ENCODE data around the gene SPNS1. TPM values are rescaled to one million over a fixed set of nuclear protein-coding genes. Genes with fewer than 3 reads are reported as not detected.
"Not testable (repeated sequence)": the region's sequence is repeated elsewhere in the genome, so short reads cannot be mapped to it uniquely, and the experiment has no call there.

The SPNS1 gene
- polyA plus RNA-seq, 12 donors = 17.3 to 29.0 (median 20.6) TPM; not detected in 1

DNA sequence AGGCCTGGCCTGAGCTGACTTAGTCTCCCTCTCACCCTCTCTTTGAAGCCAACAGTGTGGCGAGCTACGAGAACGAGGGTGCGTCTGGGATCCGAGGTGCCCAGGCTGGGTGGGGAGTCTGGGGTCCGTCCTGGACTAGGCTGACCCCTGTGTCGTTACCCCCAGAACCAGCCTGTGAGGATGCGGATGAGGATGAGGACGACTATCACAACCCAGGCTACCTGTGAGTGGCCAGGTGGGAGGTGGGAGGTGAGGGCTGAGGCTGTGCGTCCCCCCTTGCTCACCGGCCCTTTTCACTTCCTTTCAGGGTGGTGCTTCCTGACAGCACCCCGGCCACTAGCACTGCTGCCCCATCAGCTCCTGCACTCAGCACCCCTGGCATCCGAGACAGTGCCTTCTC lies 11.9 kb downstream of the SPNS1 start:
- DNase-seq = no peak

- no peak for DNase-seq
These were observed 12.7 kb downstream of the SPNS1 start for GRCh38 chr16:28987170-28987853.

DNA sequence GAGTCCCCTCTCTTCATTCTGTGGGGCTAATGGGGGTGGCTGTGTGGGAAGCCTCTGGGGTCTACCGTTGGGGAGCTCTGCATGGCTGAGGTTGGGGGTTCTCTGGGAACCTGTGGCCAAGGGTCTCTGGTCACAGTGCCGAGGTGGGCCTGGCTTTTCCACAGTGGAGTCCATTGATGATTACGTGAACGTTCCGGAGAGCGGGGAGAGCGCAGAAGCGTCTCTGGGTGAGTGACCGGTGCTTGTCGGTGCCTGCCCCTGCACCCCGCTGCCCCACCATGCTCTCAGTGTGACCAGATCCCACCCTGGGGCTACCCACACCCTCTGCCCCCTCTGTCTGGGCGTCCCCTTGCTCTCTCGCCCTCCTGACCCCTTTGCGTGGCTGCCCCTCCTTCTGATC lies 14.8 kb downstream of the SPNS1 start:
- no peak for DNase-seq

- no peak for DNase-seq
These were observed 15.9 kb downstream of the SPNS1 start for GRCh38 chr16:28990375-28991040.

GRCh38 chr16:28991687-28992086 lies 17.1 kb downstream of the SPNS1 start:
- DNase-seq = no peak

DNA sequence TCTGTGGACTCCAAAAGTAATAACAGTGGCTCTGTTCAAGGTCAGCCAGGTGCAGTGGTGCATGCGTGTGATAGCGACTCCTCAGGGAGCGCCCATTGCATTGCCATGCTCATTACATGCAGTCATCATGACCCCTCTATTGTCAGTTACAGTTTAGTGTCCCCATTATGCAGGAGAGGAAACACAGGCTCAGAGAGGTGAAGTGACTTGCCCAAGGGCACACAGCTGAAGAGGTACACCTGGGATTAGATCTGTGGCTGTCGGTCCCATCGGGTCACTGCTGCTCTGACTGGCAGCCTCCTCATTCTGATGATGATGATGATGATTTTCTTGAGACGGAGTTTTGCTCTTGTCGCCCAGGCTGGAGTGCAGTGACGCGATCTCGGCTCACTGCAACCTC lies 17.9 kb downstream of the SPNS1 start:
- DNase-seq = no peak

- DNase-seq = no peak
These were observed 24.3 kb downstream of the SPNS1 start for GRCh38 chr16:28998837-28999236.

GRCh38 chr16:28999577-28999976 lies 25.0 kb downstream of the SPNS1 start:
- no peak for DNase-seq

DNA sequence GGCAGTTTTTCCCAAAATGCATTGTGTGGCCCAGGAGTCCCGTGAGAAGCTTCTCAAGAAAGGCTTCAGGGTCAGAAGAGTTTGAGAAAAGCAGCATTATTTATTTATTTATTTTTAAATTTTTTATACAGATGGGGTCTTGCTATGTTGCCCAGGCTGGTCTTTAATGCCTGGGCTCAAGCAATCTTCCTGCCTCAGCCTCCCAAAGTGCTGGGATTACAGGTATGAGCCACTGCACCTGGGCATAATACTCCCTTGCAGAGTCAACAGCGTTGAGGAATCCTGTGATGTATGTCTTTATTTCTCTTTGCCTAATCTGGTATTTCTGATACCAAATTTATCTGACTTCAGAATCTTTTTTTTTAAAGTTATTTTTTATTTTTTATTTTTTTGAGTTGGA lies 25.4 kb downstream of the SPNS1 start:
- no peak for DNase-seq

DNA sequence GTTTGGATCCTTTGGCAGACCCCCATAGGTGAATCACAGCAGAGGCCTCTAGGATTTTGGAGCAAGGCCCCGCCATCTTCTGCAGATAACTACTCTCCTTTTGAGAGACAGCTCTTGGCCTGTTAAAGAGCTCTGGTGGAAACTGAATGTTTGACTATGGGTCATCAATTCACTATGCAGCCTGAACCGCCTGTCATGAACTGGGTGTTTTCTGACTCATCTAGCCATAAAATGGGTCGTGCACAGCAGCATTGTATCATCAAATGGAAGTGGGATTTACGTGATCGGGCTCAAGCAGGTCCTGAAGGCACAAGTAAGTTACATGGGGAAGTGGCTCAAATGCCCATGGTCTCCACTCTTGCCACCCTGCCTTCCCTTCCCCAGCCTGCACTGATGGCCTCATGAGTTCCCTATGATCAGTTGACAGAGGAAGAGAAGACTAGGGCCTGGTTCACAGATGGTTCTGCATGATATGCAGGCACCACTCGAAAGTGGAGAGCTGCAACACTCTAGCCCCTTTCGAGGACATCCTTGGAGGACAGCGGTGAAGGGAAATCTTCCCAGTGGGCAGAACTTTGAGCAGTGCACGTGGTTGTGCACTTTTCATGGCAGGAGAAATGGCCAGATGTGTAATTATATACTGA lies 30.0 kb downstream of the SPNS1 start:
- not testable (repeated sequence) for DNase-seq

GRCh38 chr16:29007730-29008593 lies 33.4 kb downstream of the SPNS1 start:
- no peak for DNase-seq

- DNase-seq = no peak
These were observed 34.7 kb downstream of the SPNS1 start for GRCh38 chr16:29009050-29009837.

DNA sequence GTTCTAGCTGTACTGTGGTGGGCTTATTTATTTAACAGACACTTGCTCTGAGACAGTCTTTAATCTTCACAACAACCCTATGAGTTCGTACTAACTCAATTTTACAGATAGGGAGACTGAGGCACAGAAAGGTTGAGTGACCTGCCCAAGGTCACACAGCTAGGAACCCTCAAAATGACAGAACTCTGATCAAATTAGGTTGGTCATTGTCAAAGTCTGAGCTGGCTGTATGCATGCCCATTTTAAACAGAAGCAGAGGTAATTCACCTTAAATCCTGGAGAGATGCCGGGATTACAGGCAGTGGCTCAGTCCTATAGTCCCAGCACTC lies 35.2 kb downstream of the SPNS1 start:
- DNase-seq = no peak

DNA sequence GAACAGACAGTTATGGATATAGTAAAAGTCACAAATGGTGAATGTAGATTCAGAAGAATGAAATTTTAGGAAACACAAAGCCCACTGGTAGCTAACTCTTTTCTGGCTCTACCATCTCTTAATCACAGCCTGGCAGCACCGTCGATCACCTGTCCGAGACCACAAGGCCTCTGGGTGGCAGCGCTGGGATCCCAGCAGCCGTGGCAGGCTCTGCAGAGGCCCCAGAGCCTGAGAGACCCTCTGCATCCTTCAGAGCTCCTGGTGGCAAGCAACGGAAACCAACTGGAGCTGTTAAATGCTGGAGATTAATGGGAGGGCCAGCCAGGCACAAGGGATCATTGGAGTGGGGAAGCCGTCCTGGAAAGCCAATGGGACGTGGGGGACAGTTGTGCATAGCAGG lies 36.5 kb downstream of the SPNS1 start:
- DNase-seq = no peak

DNA sequence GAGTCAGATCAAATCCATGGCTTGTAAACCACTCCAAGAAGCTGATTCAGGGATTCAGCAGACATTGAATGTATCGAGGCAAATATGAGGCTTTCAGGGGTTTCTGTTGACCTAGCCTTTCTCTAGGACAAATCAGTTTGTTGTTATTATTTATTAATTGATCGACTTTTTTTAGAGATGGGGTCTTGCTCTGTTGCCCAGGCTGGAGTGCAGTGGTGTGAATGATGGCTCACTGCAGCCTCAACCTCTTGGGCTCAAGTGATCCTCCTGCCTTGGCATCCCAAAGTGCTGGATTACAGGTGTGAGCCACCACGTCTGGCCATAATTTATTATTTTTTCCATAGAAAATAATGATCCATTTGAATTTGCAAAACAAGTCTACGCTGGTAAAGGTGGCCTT lies 37.3 kb downstream of the SPNS1 start:
- DNase-seq = no peak

DNA sequence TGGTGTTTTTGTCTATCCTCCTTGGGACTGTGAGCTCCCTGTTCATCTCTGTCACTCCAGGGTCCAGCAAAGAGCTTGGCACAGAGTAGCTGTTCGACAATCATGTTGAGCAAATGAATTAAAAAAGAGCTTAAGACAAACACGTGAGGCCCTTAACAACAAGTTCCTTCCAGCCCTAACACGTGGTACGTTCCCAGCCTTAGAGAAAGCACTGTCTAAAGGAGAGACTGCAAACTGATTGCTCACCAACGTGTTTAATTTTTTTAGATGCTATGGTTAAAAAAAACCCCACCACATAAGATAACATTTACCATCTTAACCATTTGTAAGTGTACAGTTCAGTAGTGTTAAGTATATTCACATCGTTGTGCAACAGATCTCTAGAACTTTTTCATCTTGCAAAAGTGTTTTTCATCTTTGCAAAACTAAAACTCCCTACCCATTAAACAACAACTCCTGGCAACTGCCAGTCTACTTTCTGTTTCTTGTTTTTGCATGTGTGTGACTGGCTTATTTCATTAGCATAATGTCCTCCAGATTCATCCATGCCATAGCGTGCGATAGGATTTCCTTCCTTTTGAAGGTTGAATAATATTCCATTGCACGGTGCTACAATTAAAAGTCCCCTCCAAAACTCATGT lies 38.5 kb downstream of the SPNS1 start:
- no peak for DNase-seq

GRCh38 chr16:29014561-29015069 lies 40.0 kb downstream of the SPNS1 start:
- DNase-seq = no peak

- DNase-seq = no peak
These were observed 47.6 kb downstream of the SPNS1 start for GRCh38 chr16:29022196-29022595.

- no peak for DNase-seq
These were observed 49.0 kb downstream of the SPNS1 start for GRCh38 chr16:29023279-29024277.

GRCh38 chr16:29024278-29024677 lies 49.7 kb downstream of the SPNS1 start:
- DNase-seq = no peak

All from muscle of arm (tissue), 12 donors.